Measurements from ENCODE around the gene PPARGC1A.

PPARGC1A gene

DNA sequence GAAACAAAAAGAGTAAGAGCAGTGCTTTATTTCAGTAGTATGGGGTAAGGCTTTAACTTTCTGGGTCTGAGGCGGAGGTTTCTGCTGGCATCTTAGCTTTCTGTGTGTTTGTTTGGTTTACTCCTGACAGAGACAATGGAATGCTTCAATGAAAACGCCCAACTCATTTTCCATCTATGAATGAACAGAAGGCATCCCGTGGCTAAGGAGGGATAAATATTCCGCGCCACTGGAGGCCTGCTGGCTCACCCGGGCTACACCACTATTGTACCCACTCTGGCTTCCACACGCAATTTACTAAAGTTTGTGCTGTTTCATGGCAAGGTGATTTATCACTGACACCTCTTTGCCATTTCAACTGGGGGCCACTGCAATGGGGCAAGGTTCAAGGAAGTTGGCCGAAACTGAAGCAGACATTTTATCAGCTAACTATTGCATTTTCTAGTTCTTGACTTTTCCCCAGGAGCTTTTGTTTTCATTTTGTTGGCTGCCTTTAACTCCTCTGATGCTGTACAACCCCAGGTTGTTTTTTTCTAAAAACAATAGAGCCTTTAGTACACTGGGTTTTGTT is 32.8 kb upstream of the PPARGC1A start:
- H3K4me3 ChIP-seq (ENCODE audit: low read depth, low read length), result no peak overlapping the region
- TF ChIP-seq, protein P1, sequence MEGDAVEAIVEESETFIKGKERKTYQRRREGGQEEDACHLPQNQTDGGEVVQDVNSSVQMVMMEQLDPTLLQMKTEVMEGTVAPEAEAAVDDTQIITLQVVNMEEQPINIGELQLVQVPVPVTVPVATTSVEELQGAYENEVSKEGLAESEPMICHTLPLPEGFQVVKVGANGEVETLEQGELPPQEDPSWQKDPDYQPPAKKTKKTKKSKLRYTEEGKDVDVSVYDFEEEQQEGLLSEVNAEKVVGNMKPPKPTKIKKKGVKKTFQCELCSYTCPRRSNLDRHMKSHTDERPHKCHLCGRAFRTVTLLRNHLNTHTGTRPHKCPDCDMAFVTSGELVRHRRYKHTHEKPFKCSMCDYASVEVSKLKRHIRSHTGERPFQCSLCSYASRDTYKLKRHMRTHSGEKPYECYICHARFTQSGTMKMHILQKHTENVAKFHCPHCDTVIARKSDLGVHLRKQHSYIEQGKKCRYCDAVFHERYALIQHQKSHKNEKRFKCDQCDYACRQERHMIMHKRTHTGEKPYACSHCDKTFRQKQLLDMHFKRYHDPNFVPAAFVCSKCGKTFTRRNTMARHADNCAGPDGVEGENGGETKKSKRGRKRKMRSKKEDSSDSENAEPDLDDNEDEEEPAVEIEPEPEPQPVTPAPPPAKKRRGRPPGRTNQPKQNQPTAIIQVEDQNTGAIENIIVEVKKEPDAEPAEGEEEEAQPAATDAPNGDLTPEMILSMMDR (IDR thresholded peaks at IDR 0.05; ENCODE audit: control insufficient read depth, extremely low read depth, insufficient read depth), result no peak
- no peak for DNase-seq (ENCODE audit: low read depth)

- TF ChIP-seq, protein P1 (IDR thresholded peaks at IDR 0.05; ENCODE audit: control insufficient read depth, extremely low read depth, insufficient read depth), result no peak
These were observed 32.2 kb upstream of the PPARGC1A start for GRCh38 chr4:23922013-23922412.

DNA sequence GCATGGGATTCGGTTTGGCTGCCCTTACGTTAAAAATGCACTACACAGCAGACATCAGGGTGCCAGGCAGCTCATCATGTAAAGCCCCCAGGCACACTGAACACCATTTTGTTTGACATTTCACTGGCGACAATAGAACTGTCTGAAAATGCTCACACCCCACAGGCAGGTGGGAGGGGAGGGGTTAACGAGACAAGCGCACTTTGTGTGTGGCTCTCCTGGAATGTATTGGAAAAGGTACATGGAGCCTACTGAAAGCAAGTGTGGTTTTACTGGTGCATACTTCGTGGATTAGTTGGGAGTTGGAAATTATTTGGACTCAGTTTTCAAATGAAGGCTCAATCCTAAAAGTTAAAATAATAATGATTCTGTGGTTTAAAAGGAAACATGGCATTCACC is 31.6 kb upstream of the PPARGC1A start:
- TF ChIP-seq, protein P1 (IDR thresholded peaks at IDR 0.05; ENCODE audit: control insufficient read depth, extremely low read depth, insufficient read depth), result no peak
- no peak for DNase-seq (ENCODE audit: low read depth)
- no peak overlapping the region for H3K4me3 ChIP-seq (ENCODE audit: low read depth, low read length)

More at GRCh38 chr4:23922013-23922412, 32.2 kb upstream of the PPARGC1A start:
- H3K4me3 ChIP-seq (ENCODE audit: low read depth, low read length), result no peak overlapping the region
- DNase-seq (ENCODE audit: low read depth), result no peak

- TF ChIP-seq, protein P1 (IDR thresholded peaks at IDR 0.05; ENCODE audit: control insufficient read depth, extremely low read depth, insufficient read depth), result no peak
- H3K4me3 ChIP-seq (ENCODE audit: low read depth, low read length), result no peak overlapping the region
- no peak for DNase-seq (ENCODE audit: low read depth)
These were observed 31.0 kb upstream of the PPARGC1A start for GRCh38 chr4:23920716-23921446.

DNA sequence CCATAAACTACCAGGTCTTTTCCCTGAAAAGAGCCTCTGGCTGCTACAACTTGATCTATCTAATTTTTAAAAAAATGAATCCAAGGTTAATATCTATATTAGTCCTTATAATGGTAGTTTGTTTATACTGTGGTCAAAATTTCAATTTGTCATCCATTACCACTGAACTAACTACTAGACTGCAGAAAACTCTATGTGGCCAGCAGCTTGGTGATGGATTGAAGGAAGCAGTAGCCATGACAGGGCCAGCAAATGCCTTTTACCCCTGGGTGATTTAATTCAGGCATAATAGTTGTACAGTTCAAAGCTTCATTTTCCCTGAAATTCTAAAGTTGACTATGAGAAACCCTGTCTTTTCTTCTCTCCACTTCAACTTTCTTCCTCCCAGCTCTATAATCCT is 30.4 kb upstream of the PPARGC1A start:
- TF ChIP-seq, protein P1 (IDR thresholded peaks at IDR 0.05; ENCODE audit: control insufficient read depth, extremely low read depth, insufficient read depth), result no peak
- no peak overlapping the region for H3K4me3 ChIP-seq (ENCODE audit: low read depth, low read length)
- DNase-seq (ENCODE audit: low read depth), result no peak

DNA sequence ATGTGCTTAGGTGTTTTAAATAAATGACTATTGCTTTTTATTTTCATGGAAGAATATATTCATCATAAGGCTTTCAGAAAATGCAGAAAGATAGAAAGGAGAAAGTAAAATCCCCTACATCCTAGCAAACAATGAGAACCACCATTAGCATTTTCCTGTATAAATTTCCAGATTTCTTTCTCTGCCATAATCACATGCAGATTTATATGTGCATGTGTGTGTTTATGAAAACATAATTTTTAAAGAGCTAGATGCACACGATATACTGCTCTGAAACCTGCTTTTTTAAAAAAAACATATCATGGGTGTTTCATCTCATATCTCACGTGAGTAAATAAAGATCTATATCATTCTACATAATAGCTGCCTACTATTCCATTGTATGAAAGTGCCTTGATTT is 26.4 kb upstream of the PPARGC1A start:
- no peak for DNase-seq (ENCODE audit: low read depth)
- H3K4me3 ChIP-seq (ENCODE audit: low read depth, low read length), result no peak overlapping the region
- TF ChIP-seq, protein P1 (IDR thresholded peaks at IDR 0.05; ENCODE audit: control insufficient read depth, extremely low read depth, insufficient read depth), result no peak

All from LNCaP clone FGC (cell line).